Naive thymus-derived CD4-positive, alpha-beta T cell (primary cell): ENCODE data around the gene ASS1. TPM values are rescaled to one million over a fixed set of nuclear protein-coding genes. Genes with fewer than 3 reads are reported as not detected.
A peak's percentile ranks its signal among the peaks of the same experiment; 100 is the strongest.
"Not testable (repeated sequence)": the region's sequence is repeated elsewhere in the genome, so short reads cannot be mapped to it uniquely, and the experiment has no call there.

ENCODE experiments used
- ATAC-seq: fragments of 150-1000 bp; cut with Tn5 transposase; 2 replicates; pipeline ENCODE4 v1.10.0; 2021; ENCODE audit warnings: mild to moderate bottlenecking, moderate library complexity
- CTCF ChIA-PET: fragments of 350-600 bp; sonication (Branson Sonifier 250); formaldehyde crosslinking; loops from one replicate; lab custom pipeline; 2021; ENCODE audit warnings: antibody characterized with exemption; lab: Charles Lee
- POLR2A ChIA-PET: fragments of 350-600 bp; sonication (Branson Sonifier 250); formaldehyde crosslinking; loops from one replicate; lab custom pipeline; 2021; ENCODE audit warnings: antibody characterized with exemption, inconsistent platforms; lab: Charles Lee
- DNase-seq, 9 donors: peaks; one replicate each; pipeline versions ENCODE4 v3.0.0 to v3.0.0-alpha.2; 2020 to 2022; ENCODE audit warnings: mixed read lengths in 1 of 9
- H3K27ac ChIP-seq: one replicate; pipeline ENCODE4 v1.7.0; 2013; ENCODE audit warnings: mild to moderate bottlenecking, low read depth, low read length, moderate library complexity
- H3K27me3 ChIP-seq, 2 donors: one replicate each; pipeline ENCODE4 v1.7.0; 2013; ENCODE audit warnings: low read length in 2 of 2, mild to moderate bottlenecking in 2 of 2, moderate library complexity in 2 of 2; ENCODE audit not compliant: control insufficient read depth in 2 of 2, insufficient read depth in 2 of 2
- H3K36me3 ChIP-seq, 3 experiments: 1 replicate in 2 of 3; 2 replicates in 1 of 3; pipeline ENCODE4 v1.7.0; 2013; ENCODE audit warnings: low read length in 3 of 3, mild to moderate bottlenecking in 3 of 3, moderate library complexity in 1 of 3; ENCODE audit not compliant: insufficient read depth in 3 of 3, control insufficient read depth in 2 of 3
- H3K4me1 ChIP-seq, 2 donors: one replicate each; pipeline ENCODE4 v1.7.0; 2013; ENCODE audit warnings: low read length in 2 of 2, mild to moderate bottlenecking in 2 of 2, moderate library complexity in 1 of 2; ENCODE audit not compliant: control insufficient read depth in 2 of 2, insufficient read depth in 2 of 2
- H3K4me3 ChIP-seq: 2 replicates; pipeline ENCODE4 v1.7.0; 2013; ENCODE audit warnings: mild to moderate bottlenecking, low read length
- H3K9me3 ChIP-seq, 3 experiments: 1 replicate in 2 of 3; 2 replicates in 1 of 3; pipeline ENCODE4 v1.7.0; 2013; ENCODE audit warnings: low read length in 3 of 3; ENCODE audit not compliant: control insufficient read depth in 2 of 3
- H3K27ac Mint-ChIP-seq, 9 donors: one replicate each; pipeline ENCODE4 v1.8.0; 2020 to 2022; ENCODE audit warnings: mixed read lengths in 9 of 9, mild to moderate bottlenecking in 8 of 9, moderate library complexity in 5 of 9, inconsistent platforms in 2 of 9
- H3K27me3 Mint-ChIP-seq, 5 donors: one replicate each; pipeline ENCODE4 v1.8.0; 2021 to 2022; ENCODE audit warnings: mixed read lengths in 5 of 5, mild to moderate bottlenecking in 1 of 5
- H3K36me3 Mint-ChIP-seq, 5 donors: one replicate each; pipeline ENCODE4 v1.8.0; 2020 to 2022; ENCODE audit warnings: mixed read lengths in 5 of 5, mild to moderate bottlenecking in 3 of 5, inconsistent platforms in 1 of 5
- H3K4me1 Mint-ChIP-seq, 7 donors: one replicate each; pipeline ENCODE4 v1.8.0; 2020 to 2022; ENCODE audit warnings: mixed read lengths in 7 of 7, mild to moderate bottlenecking in 3 of 7, inconsistent platforms in 1 of 7
- H3K4me3 Mint-ChIP-seq, 10 donors: one replicate each; pipeline ENCODE4 v1.8.0; 2020 to 2022; ENCODE audit warnings: mild to moderate bottlenecking in 10 of 10, mixed read lengths in 10 of 10, moderate library complexity in 6 of 10, inconsistent platforms in 2 of 10
- H3K9me3 Mint-ChIP-seq, 11 donors: one replicate each; pipeline ENCODE4 v1.8.0; 2020 to 2022; ENCODE audit warnings: mixed read lengths in 11 of 11, mild to moderate bottlenecking in 4 of 11, inconsistent platforms in 1 of 11, moderate library complexity in 1 of 11
- intact Hi-C, 2 donors: fragments of 100-400 bp; cut with micrococcal nuclease; formaldehyde crosslinking; loops; one replicate each; pipeline ENCODE4 v1.15.1; 2023
- polyA plus RNA-seq, 2 donors: library from polyadenylated mRNA; unstranded; fragments of 300-500 nt; fragmentation: Illumina TruSeq; gene quantifications; one replicate each; pipeline ENCODE4 v1.2.3, GENCODE V29; 2021
- total RNA-seq, 6 experiments: library from RNA in 5 of 6; stranded (reverse) in 5 of 6; gene quantifications; 1 replicate in 5 of 6; 2 replicates in 1 of 6; pipeline ENCODE4 v1.2.3 and lab custom pipeline; 2021 to 2026

ASS1 gene
- total and polyA plus RNA-seq, 7 experiments from 2014 or later: 0.50 to 5.8 TPM; not detected in 5

- no peaks in the 10 kb centered on the region for H3K4me1 ChIP-seq
- no peaks in the 10 kb centered on the region for H3K36me3 ChIP-seq
- no peak for ATAC-seq
- H3K9me3 Mint-ChIP-seq: peaks cover 0 to 3% (median 0%) of the 10 kb centered on the region in 11 donors
- peak overlapping the region in 6 of 10 donors; percentile 16 to 62 (median 40) for H3K4me3 Mint-ChIP-seq
- no peaks in the 10 kb centered on the region for H3K36me3 Mint-ChIP-seq
- peaks cover 0 to 6% (median 0%) of the 10 kb centered on the region in 7 donors for H3K4me1 Mint-ChIP-seq
- H3K27me3 ChIP-seq: no peaks in the 10 kb centered on the region
- no peak overlapping the region for H3K27ac Mint-ChIP-seq
- H3K4me3 ChIP-seq: no peak overlapping the region
- intact Hi-C loops: no loop called here
- CTCF ChIA-PET: no interaction called here
- DNase-seq: no peak
- no peaks in the 10 kb centered on the region for H3K9me3 ChIP-seq
- no peak overlapping the region for H3K27ac ChIP-seq
- H3K27me3 Mint-ChIP-seq: peaks cover 32 to 57% (median 41%) of the 10 kb centered on the region in 5 donors
- POLR2A ChIA-PET: no interaction called here
These were observed 12.0 kb upstream of the ASS1 start for GRCh38 chr9:130432796-130433167.

GRCh38 chr9:130433168-130433946, 11.4 kb upstream of the ASS1 start:
- peak overlapping the region in 6 of 10 donors; percentile 3 to 62 (median 38) for H3K4me3 Mint-ChIP-seq

GRCh38 chr9:130433947-130434262, 10.9 kb upstream of the ASS1 start:
- no peaks in the 10 kb centered on the region for H3K27me3 ChIP-seq
- peaks cover 0 to 6% (median 0%) of the 10 kb centered on the region in 7 donors for H3K4me1 Mint-ChIP-seq

More at GRCh38 chr9:130433168-130433946, 11.4 kb upstream of the ASS1 start:
- no peaks in the 10 kb centered on the region for H3K27me3 ChIP-seq
- DNase-seq (peak in 1 of 9 donors; percentile 51), ATAC-seq (peak; percentile 67)
- H3K9me3 Mint-ChIP-seq: peaks cover 0 to 3% (median 0%) of the 10 kb centered on the region in 11 donors
- H3K36me3 ChIP-seq: no peaks in the 10 kb centered on the region
- H3K27ac ChIP-seq: no peak overlapping the region
- POLR2A ChIA-PET: no interaction called here
- CTCF ChIA-PET: no interaction called here
- intact Hi-C loops: no loop called here
- no peaks in the 10 kb centered on the region for H3K9me3 ChIP-seq
- H3K4me3 ChIP-seq: no peak overlapping the region
- peaks cover 36 to 61% (median 41%) of the 10 kb centered on the region in 5 donors for H3K27me3 Mint-ChIP-seq
- no peaks in the 10 kb centered on the region for H3K4me1 ChIP-seq
- no peak overlapping the region for H3K27ac Mint-ChIP-seq
- H3K36me3 Mint-ChIP-seq: no peaks in the 10 kb centered on the region
- H3K4me1 Mint-ChIP-seq: peaks cover 0 to 6% (median 0%) of the 10 kb centered on the region in 7 donors

GRCh38 chr9:130434656-130435055, 10.1 kb upstream of the ASS1 start:
- POLR2A ChIA-PET, DNase-seq, H3K27me3 ChIP-seq, H3K27ac Mint-ChIP-seq, H3K36me3 Mint-ChIP-seq, H3K4me1 Mint-ChIP-seq, H3K4me3 ChIP-seq, H3K27ac ChIP-seq, H3K36me3 ChIP-seq, ATAC-seq, intact Hi-C loops, CTCF ChIA-PET, H3K9me3 Mint-ChIP-seq, H3K4me3 Mint-ChIP-seq, H3K4me1 ChIP-seq, H3K9me3 ChIP-seq: not testable (repeated sequence)
- H3K27me3 Mint-ChIP-seq: peaks cover 36 to 73% (median 44%) of the 10 kb centered on the region in 5 donors

More at GRCh38 chr9:130433947-130434262, 10.9 kb upstream of the ASS1 start:
- POLR2A ChIA-PET: no interaction called here
- intact Hi-C loops: no loop called here
- Histone ChIP-seq H3K36me3 (no peaks in the 10 kb centered on the region), H3K9me3 (no peaks in the 10 kb centered on the region), H3K4me3 (no peak overlapping the region), H3K4me1 (no peaks in the 10 kb centered on the region), H3K27ac (no peak overlapping the region)
- H3K36me3 Mint-ChIP-seq: no peaks in the 10 kb centered on the region
- peak overlapping the region in 3 of 10 donors; percentile 14 to 62 (median 19) for H3K4me3 Mint-ChIP-seq
- CTCF ChIA-PET: no interaction called here
- DNase-seq (no peak), ATAC-seq (no peak)
- no peak overlapping the region for H3K27ac Mint-ChIP-seq
- peaks cover 0 to 3% (median 0%) of the 10 kb centered on the region in 11 donors for H3K9me3 Mint-ChIP-seq
- peaks cover 34 to 65% (median 41%) of the 10 kb centered on the region in 5 donors for H3K27me3 Mint-ChIP-seq

- Histone ChIP-seq H3K9me3 (peaks cover 0 to 11% (median 0%) of the 10 kb centered on the region in 3 experiments), H3K27ac (no peak overlapping the region), H3K4me1 (no peaks in the 10 kb centered on the region), H3K27me3 (no peaks in the 10 kb centered on the region), H3K4me3 (no peak overlapping the region), H3K36me3 (no peaks in the 10 kb centered on the region)
- CTCF ChIA-PET: no interaction called here
- no peak for DNase-seq
- Mint-ChIP-seq H3K4me1 (peaks cover 0 to 6% (median 0%) of the 10 kb centered on the region in 7 donors), H3K27me3 (peaks cover 38 to 83% (median 53%) of the 10 kb centered on the region in 5 donors), H3K27ac (no peak overlapping the region), H3K36me3 (peaks cover 2 to 9% (median 4%) of the 10 kb centered on the region in 5 donors), H3K9me3 (peaks cover 3 to 26% (median 14%) of the 10 kb centered on the region in 11 donors), H3K4me3 (no peak overlapping the region)
- intact Hi-C loops: no loop called here
- no peak for ATAC-seq
- POLR2A ChIA-PET: no interaction called here
These were observed 7.6 kb upstream of the ASS1 start for GRCh38 chr9:130437011-130437789.

- ATAC-seq (no peak), DNase-seq (no peak)
- H3K27me3 Mint-ChIP-seq: peaks cover 36 to 81% (median 51%) of the 10 kb centered on the region in 5 donors
- no peaks in the 10 kb centered on the region for H3K4me1 Mint-ChIP-seq
- H3K4me3 Mint-ChIP-seq: no peak overlapping the region
- ChIA-PET CTCF (no interaction called here), POLR2A (no interaction called here)
- no peaks in the 10 kb centered on the region for H3K27me3 ChIP-seq
- peaks cover 3 to 28% (median 14%) of the 10 kb centered on the region in 11 donors for H3K9me3 Mint-ChIP-seq
- H3K36me3 Mint-ChIP-seq: peaks cover 2 to 11% (median 4%) of the 10 kb centered on the region in 5 donors
- H3K27ac Mint-ChIP-seq: no peak overlapping the region
- H3K4me1 ChIP-seq: no peaks in the 10 kb centered on the region
- peaks cover 0 to 11% (median 0%) of the 10 kb centered on the region in 3 experiments for H3K9me3 ChIP-seq
- no peaks in the 10 kb centered on the region for H3K36me3 ChIP-seq
- no peak overlapping the region for H3K27ac ChIP-seq
- intact Hi-C loops: no loop called here
- H3K4me3 ChIP-seq: no peak overlapping the region
These were observed 6.3 kb upstream of the ASS1 start for GRCh38 chr9:130438382-130438981.
